GM12864 (cell line): ENCODE results near the gene CRYBB2.

Experiments
- DNase-seq: peaks from one replicate; pipeline ENCODE4 v3.0.0-alpha.2; 2011; ENCODE audit warnings: low read depth
- H3K4me3 ChIP-seq: 2 replicates; pipeline ENCODE4 v1.5.1; 2011; ENCODE audit warnings: mild to moderate bottlenecking, low read depth, low read length, control low read depth
- TF ChIP-seq, protein P1 (sequence below): IDR thresholded peaks from 2 replicates; pipeline ENCODE4 v1.5.1; 2011; ENCODE audit warnings: low read depth, mild to moderate bottlenecking, moderate library complexity, low read length, control low read depth, inconsistent platforms; ENCODE audit errors: missing control alignments

CRYBB2 gene

GRCh38 chr22:25186140-25186539, 33.3 kb upstream of the CRYBB2 start:
- TF ChIP-seq, protein P1, sequence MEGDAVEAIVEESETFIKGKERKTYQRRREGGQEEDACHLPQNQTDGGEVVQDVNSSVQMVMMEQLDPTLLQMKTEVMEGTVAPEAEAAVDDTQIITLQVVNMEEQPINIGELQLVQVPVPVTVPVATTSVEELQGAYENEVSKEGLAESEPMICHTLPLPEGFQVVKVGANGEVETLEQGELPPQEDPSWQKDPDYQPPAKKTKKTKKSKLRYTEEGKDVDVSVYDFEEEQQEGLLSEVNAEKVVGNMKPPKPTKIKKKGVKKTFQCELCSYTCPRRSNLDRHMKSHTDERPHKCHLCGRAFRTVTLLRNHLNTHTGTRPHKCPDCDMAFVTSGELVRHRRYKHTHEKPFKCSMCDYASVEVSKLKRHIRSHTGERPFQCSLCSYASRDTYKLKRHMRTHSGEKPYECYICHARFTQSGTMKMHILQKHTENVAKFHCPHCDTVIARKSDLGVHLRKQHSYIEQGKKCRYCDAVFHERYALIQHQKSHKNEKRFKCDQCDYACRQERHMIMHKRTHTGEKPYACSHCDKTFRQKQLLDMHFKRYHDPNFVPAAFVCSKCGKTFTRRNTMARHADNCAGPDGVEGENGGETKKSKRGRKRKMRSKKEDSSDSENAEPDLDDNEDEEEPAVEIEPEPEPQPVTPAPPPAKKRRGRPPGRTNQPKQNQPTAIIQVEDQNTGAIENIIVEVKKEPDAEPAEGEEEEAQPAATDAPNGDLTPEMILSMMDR, result no peak
- no peak for DNase-seq
- H3K4me3 ChIP-seq, result no peak overlapping the region

GRCh38 chr22:25187469-25187868, 32.0 kb upstream of the CRYBB2 start:
- no peak for DNase-seq
- TF ChIP-seq, protein P1, result no peak
- no peak overlapping the region for H3K4me3 ChIP-seq

GRCh38 chr22:25192406-25192805, 27.0 kb upstream of the CRYBB2 start:
- TF ChIP-seq, protein P1, result no peak
- no peak overlapping the region for H3K4me3 ChIP-seq
- no peak for DNase-seq

DNA sequence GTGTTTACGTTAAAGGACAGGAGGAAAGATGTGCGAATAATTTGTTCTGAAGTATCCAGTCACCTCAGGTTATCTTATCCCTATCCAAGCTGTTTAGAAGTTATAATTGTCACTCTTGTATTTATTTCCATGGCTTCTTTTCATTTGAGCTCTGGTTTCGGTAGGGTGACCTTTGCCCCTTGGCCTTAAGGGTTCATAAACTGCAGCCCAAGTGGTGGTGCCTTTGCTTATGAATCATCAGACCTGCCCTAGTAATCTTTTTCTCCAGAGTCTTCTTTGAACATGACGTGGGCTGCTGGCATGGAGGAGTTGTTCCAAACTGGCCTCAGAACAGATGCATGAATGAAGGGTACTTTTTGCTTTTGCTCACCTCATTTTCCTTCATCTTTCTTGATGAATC, 26.3 kb upstream of the CRYBB2 start:
- H3K4me3 ChIP-seq, result no peak overlapping the region
- TF ChIP-seq, protein P1, result no peak
- no peak for DNase-seq

DNA sequence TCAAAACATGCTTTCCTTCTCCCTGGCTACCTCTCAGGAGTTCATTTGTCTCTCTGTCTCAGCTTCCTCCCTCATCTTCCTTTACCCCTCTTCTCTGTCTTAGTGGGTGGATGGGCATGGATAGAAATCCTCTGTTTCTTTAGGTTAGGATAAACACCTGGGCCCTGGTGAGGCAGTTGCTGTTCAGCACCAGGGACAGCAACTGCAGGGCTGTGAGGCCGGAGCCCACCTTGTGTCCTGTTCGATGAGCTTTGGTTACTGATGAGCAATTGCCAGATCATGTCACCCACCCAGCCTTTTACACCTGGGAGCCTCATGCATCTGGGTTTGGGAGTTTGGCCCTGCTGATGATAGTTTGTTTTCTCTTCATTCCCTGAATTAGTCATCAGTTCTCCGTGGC, 25.9 kb upstream of the CRYBB2 start:
- no peak overlapping the region for H3K4me3 ChIP-seq
- TF ChIP-seq, protein P1, result no peak
- no peak for DNase-seq

- no peak for DNase-seq
- H3K4me3 ChIP-seq, result no peak overlapping the region
- TF ChIP-seq, protein P1, result no peak
These were observed 23.1 kb upstream of the CRYBB2 start for GRCh38 chr22:25196326-25196725.

DNA sequence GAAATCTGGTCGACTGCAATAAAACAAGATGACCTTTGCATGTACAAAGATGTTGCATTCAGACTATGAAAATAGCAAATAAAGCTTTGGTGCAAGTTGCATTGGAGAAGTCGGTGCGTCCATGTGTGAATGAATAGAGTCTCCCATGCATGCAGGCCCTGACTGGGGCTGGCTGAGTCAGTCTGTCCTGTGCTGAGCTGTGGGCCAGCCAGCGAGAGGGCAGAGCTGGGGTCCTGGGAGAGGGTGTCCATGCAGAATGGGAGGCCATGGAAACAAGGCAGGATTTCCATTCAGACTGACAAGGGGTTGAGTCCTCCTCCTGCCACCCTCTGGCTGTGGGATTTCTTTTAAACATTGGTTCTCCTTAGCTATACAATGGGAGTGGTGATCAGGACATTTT, 22.1 kb upstream of the CRYBB2 start:
- TF ChIP-seq, protein P1, result no peak
- H3K4me3 ChIP-seq, result no peak overlapping the region
- no peak for DNase-seq
